Cardiac septum (tissue), 1 donor: Measurements from ENCODE around the gene SCFD2. TPM values are rescaled to one million over a fixed set of nuclear protein-coding genes. Genes with fewer than 3 reads are reported as not detected.
"Not testable (repeated sequence)": the region's sequence is repeated elsewhere in the genome, so short reads cannot be mapped to it uniquely, and the experiment has no call there.

ENCODE experiments used
- DNase-seq: peaks from one replicate; pipeline ENCODE4 v3.0.0-alpha.2; 2020; ENCODE audit warnings: low spot score
- intact Hi-C: fragments of 100-400 bp; cut with DNase I; formaldehyde crosslinking; loops from one replicate; pipeline ENCODE4 v1.14.0; 2022
- total RNA-seq: library from RNA; stranded (reverse); fragmentation: NEBNext Ultra II Directional; extraction: Animal tissue kit (Norgen Biotek cat#: 25700); gene quantifications from one replicate; pipeline ENCODE4 v1.2.1, GENCODE V29; 2021
- donor health status: DM: no; HTN: no; CAD: no.

Gene SCFD2
- total RNA-seq, 1 donor from 2014 or later, result 9.7 TPM

GRCh38 chr4:53274609-53275268 lies 91.1 kb downstream of the SCFD2 start:
- no peak for DNase-seq
- intact Hi-C loops, result no loop called here

DNA sequence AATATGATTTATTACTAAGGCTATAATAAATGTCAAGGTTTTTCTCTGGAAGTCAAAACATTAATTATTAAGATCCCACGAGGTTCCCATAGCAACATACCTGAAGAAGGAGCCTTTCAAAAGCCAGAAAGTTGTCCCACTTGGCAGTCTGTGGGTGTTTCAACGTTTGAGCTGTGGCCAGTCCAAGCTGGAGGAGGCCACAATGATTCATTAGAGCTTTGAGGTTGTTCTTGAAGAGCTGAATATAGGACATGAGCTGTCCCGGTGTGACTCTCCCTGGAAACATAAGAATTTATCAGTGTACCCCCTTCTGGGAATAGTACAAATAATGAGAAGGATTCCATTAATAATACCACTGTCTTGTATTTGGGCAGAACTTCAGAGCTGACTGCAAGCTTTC lies 92.1 kb downstream of the SCFD2 start:
- DNase-seq, result no peak
- intact Hi-C loops, result no loop called here

- no peak for DNase-seq
- intact Hi-C loops, result no loop called here
Measured at GRCh38 chr4:53267026-53267425, 98.8 kb downstream of the SCFD2 start.

DNA sequence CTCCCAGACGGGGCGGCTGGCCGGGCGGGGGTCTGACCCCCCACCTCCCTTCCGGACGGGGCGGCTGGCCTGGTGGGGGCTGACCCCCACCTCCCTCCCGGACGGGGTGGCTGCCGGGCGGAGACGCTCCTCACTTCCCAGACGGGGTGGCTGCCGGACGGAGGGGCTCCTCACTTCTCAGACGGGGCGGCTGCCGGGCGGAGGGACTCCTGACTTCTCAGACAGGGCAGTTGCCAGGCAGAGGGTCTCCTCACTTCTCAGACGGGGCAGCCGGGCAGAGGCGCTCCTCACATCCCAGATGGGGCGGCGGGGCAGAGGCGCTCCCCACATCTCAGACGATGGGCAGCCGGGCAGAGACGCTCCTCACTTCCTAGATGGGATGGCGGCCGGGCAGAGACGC lies 109.9 kb downstream of the SCFD2 start:
- intact Hi-C loops, result not testable (repeated sequence)

DNA sequence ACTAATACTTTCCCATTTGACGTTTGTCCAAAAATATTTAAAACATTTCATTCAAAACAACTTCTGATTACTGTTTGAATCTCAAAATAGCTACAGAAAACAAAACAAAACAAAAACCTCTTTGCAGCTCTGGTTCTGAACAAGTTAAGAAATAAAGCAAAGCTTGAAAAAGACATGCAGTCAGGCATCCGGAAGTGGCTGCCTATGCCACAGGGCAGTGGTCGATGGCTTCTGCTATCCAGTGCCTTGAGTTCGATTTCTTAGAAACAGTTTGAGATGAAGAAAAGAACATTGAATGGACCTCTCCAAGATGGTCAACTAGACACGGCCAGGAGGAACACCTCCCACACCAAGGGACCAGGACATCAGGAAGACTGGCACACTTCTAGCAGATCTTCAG lies 125.3 kb downstream of the SCFD2 start:
- intact Hi-C loops, result no loop called here
- no peak for DNase-seq

More for the DNA sequence above, 109.9 kb downstream of the SCFD2 start:
- not testable (repeated sequence) for DNase-seq

DNA sequence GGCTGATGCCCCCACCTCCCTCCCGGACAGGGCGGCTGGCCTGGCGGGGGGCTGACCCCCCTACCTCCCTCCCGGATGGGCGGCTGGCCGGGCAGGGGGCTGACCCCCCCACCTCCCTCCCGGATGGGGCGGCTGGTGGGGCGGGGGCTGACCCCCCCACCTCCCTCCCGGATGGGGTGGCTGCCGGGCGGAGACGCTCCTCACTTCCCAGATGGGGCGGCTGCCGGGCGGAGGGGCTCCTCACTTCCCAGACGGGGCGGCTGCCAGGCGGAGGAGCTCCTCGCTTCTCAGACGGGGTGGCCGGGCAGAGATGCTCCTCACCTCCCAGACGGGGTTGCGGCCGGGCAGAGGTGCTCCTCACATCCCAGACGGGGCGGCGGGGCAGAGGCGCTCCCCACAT lies 127.5 kb downstream of the SCFD2 start:
- DNase-seq, intact Hi-C loops: not testable (repeated sequence)

DNA sequence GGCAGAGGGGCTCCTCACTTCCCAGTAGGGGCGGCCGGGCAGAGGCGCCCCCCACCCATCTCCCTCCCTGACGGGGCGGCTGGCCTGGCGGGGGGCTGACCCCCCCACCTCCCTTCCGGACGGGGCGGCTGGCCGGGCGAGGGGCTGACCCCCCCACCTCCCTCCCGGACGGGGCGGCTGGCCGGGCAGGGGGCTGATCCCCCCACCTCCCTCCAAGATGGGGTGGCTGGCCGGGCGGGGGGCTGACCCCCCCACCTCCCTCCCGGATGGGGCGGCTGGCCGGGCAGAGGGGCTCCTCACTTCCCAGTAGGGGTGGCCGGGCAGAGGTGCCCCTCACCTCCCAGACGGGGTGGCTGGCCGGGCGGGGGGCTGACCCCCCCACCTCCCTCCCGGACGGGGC lies 128.1 kb downstream of the SCFD2 start:
- intact Hi-C loops, DNase-seq: not testable (repeated sequence)

DNA sequence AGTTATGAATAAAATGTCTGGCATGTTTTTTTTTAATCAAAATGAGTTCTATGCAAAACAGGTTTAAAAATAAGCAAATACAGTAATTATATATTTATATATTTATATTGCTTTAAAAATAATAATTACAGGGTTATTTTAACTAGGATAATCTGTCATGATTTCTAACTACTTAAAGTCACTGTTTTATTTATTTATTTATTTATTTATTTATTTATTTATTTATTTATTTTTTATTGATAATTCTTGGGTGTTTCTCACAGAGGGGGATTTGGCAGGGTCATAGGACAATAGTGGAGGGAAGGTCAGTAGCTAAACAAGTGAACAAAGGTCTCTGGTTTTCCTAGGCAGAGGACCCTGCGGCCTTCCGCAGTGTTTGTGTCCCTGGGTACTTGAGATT lies 129.2 kb downstream of the SCFD2 start:
- DNase-seq, intact Hi-C loops: not testable (repeated sequence)

DNA sequence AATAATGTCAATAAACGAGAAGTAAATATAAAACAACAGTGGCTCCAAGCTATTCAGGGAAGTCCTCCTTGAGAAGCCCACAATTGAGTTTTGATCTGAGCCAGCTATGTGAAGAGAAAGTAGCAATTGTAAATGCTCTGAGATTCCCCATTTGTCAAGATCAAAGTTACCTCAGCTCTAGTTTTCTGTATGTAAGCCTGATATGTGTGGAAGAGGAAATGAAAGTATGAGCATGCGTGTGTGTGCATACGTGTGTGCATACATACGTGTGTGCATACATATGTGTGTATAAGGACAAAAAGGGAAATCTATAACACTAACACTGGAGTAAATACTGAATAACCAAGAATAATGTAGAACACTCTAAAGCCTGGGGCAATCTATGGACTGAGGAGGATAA lies 130.3 kb downstream of the SCFD2 start:
- DNase-seq, result no peak
- intact Hi-C loops, result no loop called here

GRCh38 chr4:53234669-53235068 lies 131.2 kb downstream of the SCFD2 start:
- DNase-seq, result no peak
- intact Hi-C loops, result no loop called here

DNA sequence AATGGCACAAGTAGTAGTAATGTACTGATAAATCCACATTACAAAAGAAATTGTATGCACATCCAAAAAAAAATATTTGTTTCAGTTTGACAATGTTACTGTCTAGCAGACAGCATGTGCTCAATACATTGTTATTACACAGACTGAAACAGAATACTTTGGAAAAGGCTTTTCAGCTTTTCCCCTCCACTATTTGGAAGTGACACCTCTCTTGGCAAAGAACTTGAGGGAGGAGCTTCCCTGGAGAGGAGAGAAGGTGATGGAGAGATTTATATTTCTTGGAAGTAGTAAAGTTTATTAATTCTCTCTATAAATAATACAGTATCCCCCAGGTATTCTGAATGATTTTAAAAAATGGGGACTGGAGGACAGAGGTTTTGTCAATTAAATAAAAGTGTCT lies 131.8 kb downstream of the SCFD2 start:
- DNase-seq, result no peak
- intact Hi-C loops, result no loop called here

GRCh38 chr4:53233114-53233795 lies 132.6 kb downstream of the SCFD2 start:
- no peak for DNase-seq
- intact Hi-C loops, result no loop called here

DNA sequence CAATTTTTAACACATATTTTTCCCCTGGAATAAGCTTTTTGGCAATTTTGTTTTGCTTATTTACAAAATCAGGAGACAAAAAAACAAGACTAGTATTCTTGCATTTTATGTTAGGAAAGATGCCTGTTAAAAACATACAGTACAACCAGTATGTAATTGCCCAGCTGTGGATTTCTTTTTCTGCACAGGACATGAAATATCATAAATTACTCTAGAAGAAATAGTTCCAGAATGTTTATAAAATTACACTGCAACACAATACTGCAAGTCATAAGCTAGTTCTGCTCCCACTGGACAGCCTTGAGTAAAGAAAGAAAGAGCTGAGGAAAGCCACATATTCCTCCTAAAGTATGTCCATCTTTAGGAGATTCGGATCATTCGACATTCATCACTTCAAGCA lies 133.5 kb downstream of the SCFD2 start:
- DNase-seq, result no peak
- intact Hi-C loops, result no loop called here

DNA sequence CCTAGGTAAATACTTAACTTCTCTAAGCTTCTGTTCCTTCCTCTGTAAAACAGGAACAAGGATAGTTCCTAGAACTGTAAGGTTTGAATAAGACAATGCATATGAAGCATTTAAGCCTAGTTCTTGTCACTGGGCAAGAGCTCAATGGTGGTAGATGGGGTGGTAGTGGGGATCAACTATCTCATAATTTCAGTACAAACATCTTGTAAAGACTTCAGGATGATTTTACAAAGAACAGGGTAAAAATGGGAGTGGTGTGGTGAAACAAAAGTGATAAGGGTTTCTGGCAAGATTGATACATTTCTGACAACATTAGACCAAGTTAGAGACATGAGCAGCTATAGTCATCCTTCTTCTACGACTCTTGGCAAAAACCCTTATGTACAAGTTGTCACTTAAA lies 137.8 kb downstream of the SCFD2 start:
- intact Hi-C loops, result no loop called here
- no peak for DNase-seq

- no peak for DNase-seq
- intact Hi-C loops, result no loop called here
Measured at GRCh38 chr4:53227451-53227850, 138.4 kb downstream of the SCFD2 start.

DNA sequence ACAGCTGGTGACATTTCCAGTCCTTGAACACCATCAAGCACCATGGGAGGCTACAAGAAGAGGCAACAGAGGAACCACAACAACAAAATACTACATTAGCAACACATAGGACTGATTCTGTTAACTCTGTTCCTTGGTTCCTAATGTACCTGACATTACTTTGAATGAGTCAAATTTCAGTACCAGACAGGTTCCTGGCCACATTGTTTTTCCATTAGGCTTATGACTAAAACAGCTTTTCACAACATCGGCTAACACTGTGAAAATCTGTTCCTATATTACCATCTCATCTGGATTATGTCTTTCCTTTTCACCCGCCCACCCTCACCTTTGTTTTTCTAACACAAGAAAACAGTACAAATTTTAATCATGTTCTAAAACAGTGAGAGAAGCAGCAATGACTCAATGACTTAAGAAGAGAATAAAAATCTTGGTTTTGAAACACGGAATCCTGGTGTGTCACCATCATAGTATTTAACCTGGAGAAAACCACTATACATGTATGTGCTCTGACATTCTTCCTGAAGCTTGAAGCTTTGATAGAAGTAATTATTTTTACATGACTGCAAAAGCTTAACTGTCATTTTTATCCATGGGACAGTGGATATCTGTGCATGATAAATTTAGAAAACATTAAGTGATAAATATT lies 143.9 kb downstream of the SCFD2 start:
- intact Hi-C loops, result no loop called here
- no peak for DNase-seq

- intact Hi-C loops, DNase-seq: not testable (repeated sequence)
Measured at GRCh38 chr4:53219148-53219547, 146.7 kb downstream of the SCFD2 start.

DNA sequence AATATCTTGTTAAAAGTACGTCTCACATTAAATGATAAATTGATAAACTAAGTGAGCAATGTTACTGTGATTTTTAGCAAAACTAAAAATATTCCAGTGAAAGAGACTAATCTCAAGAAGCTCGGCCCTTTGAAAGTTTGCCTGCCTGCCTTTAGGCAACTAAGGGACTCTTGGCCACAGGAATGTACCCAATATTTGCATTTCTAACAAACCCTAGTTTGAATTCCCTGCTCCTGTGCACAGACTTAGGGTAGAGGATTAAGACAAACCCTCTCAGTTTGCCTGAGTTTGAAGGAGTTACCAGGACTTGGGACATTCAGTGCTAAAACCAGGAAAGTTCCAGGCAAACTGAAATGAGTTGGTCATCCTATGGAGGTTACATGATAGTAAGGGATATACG lies 157.1 kb downstream of the SCFD2 start:
- intact Hi-C loops, result no loop called here
- DNase-seq, result no peak

- intact Hi-C loops, result no loop called here
Measured at GRCh38 chr4:53205970-53206369, 159.9 kb downstream of the SCFD2 start.

GRCh38 chr4:53199356-53199755 lies 166.5 kb downstream of the SCFD2 start:
- DNase-seq, result no peak
- intact Hi-C loops, result loop anchor here (5.0 kb wide), 1 partner anchor 718 kb away; no protein-coding TSS in a partner anchor

More at GRCh38 chr4:53205970-53206369, 159.9 kb downstream of the SCFD2 start:
- DNase-seq, result no peak

- no peak for DNase-seq
- intact Hi-C loops, result loop anchor here (2.0 to 5.0 kb wide), 2 partner anchors 720 to 1037 kb away; no protein-coding TSS in a partner anchor
Measured at GRCh38 chr4:53197772-53198142, 168.1 kb downstream of the SCFD2 start.
